BE2C (cell line): ENCODE measurements around the gene IFI27.

Experiments
- DNase-seq: peaks from one replicate; pipeline ENCODE4 v3.0.0-alpha.2; 2020
- H3K27me3 ChIP-seq: fragments of 250-450 bp; sonication (Bioruptor Pico); 2 replicates; pipeline ENCODE4 v1.5.1; 2020; ENCODE audit warnings: mild to moderate bottlenecking
- H3K36me3 ChIP-seq: fragments of 250-450 bp; sonication (Bioruptor Pico); 2 replicates; pipeline ENCODE4 v1.5.1; 2020; ENCODE audit warnings: mild to moderate bottlenecking
- H3K4me1 ChIP-seq: fragments of 250-450 bp; sonication (Bioruptor Pico); 2 replicates; pipeline ENCODE4 v1.5.1; 2020
- H3K4me3 ChIP-seq: 2 replicates; pipeline ENCODE4 v1.5.1; 2011; ENCODE audit warnings: low read depth, low read length
- H3K9me3 ChIP-seq: fragments of 250-450 bp; sonication (Bioruptor Pico); 2 replicates; pipeline ENCODE4 v1.5.1; 2020
- CTCF ChIP-seq: IDR thresholded peaks from 2 replicates; pipeline ENCODE4 v1.5.1; 2012; ENCODE audit warnings: mild to moderate bottlenecking, low read depth, low read length

IFI27 gene

DNA sequence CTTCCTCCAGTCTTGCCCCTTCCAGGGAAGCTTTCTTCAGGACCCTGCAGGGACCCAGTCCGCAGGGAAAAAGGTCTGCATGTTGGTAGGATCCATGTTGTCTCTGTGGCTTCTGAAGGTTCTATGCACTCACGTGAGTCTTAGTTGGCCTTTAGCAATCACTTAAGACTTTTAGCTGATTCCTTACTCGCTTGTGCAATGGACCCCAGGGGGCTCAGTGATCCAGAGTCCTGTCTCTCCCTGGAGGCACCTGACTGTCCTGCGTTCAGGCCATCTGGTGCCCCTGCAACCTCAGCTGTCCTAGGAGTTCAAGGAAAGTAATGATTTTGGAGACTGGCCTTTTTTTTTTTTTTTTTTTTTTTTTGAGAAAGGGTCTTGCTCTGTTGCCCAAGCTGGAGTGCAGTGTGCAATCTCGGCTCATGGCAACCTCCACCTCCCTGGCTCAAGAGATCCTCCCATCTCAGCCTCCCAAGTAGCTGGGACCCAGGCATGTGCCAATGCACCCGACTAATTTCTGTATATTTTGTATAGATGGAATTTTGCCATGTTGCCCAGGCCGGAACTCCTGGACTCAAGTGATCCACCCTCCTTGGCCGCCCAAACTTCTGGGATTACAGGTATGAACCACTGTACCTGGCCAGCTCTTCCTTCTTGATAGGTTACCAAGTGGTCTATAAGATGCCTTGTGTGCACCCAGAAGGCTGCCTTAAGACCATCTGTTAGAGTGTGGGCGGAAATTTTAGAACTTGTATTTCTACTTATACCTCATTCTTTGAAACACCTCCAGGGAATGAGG lies 14.2 kb downstream of the IFI27 start:
- H3K4me3 ChIP-seq = no peak overlapping the region
- H3K36me3 ChIP-seq = no peaks in the 10 kb centered on the region
- no peaks in the 10 kb centered on the region for H3K27me3 ChIP-seq
- TF ChIP-seq CTCF = no peak
- H3K4me1 ChIP-seq = no peaks in the 10 kb centered on the region
- DNase-seq = no peak
- H3K9me3 ChIP-seq = no peaks in the 10 kb centered on the region

DNA sequence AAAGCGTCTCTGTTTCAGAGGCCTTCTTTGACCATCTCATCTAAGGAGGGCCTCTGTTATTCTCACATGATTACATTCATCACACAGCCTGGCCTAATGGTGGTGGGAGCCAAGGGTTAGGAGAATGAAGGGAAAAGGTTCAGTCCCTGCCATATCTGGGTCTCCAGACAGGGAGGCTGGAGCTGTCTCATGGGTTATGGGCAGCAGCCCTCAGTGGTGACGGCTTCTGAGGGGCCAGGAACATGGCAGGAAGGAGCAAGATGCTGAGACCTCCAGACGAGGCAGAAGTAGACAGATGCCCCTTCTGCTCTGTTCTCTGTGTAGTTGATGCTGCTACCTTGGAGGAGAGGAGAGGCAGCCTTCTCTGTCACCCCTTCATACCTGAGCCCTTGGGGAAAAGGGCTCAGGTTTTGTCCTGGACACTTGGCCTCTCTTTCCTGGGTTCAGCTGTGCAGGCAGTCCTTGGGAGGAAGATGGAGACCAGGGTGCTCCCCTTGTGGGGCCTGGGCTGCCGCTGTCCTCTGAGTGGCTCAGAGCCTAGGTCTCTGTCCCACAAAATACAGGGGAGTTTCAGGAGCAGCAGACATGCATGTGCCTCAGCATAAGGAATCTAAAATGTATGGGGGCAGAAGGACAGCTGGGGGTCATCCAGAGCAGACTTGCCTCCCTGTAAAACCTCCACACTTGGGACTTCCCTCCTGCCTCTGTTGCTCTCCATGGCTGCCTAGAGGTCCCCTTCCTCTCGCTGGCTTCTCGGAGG lies 15.3 kb downstream of the IFI27 start:
- H3K36me3 ChIP-seq = no peaks in the 10 kb centered on the region
- DNase-seq = no peak
- no peaks in the 10 kb centered on the region for H3K9me3 ChIP-seq
- no peaks in the 10 kb centered on the region for H3K27me3 ChIP-seq
- H3K4me1 ChIP-seq = no peaks in the 10 kb centered on the region
- H3K4me3 ChIP-seq = no peak overlapping the region
- no peak for TF ChIP-seq CTCF

- Histone ChIP-seq H3K4me3 (no peak overlapping the region), H3K4me1 (no peaks in the 10 kb centered on the region), H3K9me3 (no peaks in the 10 kb centered on the region), H3K27me3 (no peaks in the 10 kb centered on the region), H3K36me3 (no peaks in the 10 kb centered on the region)
- no peak for TF ChIP-seq CTCF
- no peak for DNase-seq
Observed at GRCh38 chr14:94126419-94126677, 15.8 kb downstream of the IFI27 start.

DNA sequence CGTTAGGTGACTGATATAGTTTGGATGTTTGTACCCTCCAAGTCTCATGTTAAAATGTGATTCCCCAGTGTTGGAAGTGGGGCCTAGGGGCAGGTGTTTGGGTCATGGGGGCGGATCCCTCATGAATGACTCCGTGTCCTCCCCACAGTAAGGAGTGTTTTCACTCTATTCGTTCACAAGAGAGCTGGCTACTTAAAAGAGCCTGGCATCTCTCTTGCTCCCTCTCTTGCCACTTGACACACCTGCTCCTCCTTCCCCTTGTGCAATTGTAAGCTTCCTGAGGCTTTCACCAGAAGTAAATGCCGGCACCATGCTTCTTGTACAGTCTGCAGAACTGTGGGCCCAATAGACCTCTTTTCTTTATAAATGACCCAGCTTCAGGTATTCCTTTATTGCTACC lies 16.3 kb downstream of the IFI27 start:
- no peaks in the 10 kb centered on the region for H3K4me1 ChIP-seq
- no peaks in the 10 kb centered on the region for H3K9me3 ChIP-seq
- TF ChIP-seq CTCF = no peak
- no peak for DNase-seq
- H3K36me3 ChIP-seq = no peaks in the 10 kb centered on the region
- H3K27me3 ChIP-seq = no peaks in the 10 kb centered on the region
- no peak overlapping the region for H3K4me3 ChIP-seq

GRCh38 chr14:94127330-94127729 lies 16.8 kb downstream of the IFI27 start:
- H3K27me3 ChIP-seq = no peaks in the 10 kb centered on the region
- DNase-seq = no peak
- no peak for TF ChIP-seq CTCF
- H3K4me3 ChIP-seq = no peak overlapping the region
- no peaks in the 10 kb centered on the region for H3K9me3 ChIP-seq
- H3K36me3 ChIP-seq = no peaks in the 10 kb centered on the region
- no peaks in the 10 kb centered on the region for H3K4me1 ChIP-seq

- no peaks in the 10 kb centered on the region for H3K9me3 ChIP-seq
- no peak overlapping the region for H3K4me3 ChIP-seq
- H3K36me3 ChIP-seq = no peaks in the 10 kb centered on the region
- no peak for TF ChIP-seq CTCF
- no peak for DNase-seq
- no peaks in the 10 kb centered on the region for H3K27me3 ChIP-seq
- H3K4me1 ChIP-seq = no peaks in the 10 kb centered on the region
Observed at GRCh38 chr14:94128216-94128839, 17.8 kb downstream of the IFI27 start.
